ENCODE measurements around the gene GP9.

The GP9 gene

GRCh38 chr3:129030611-129031010, 30.0 kb upstream of the GP9 start:
- DNase-seq, result no peak

GRCh38 chr3:129031476-129032215, 28.9 kb upstream of the GP9 start:
- no peak for DNase-seq

- no peak for DNase-seq
Measured at GRCh38 chr3:129032716-129033115, 27.9 kb upstream of the GP9 start.

- DNase-seq, result no peak
Measured at GRCh38 chr3:129033151-129033550, 27.4 kb upstream of the GP9 start.

DNA sequence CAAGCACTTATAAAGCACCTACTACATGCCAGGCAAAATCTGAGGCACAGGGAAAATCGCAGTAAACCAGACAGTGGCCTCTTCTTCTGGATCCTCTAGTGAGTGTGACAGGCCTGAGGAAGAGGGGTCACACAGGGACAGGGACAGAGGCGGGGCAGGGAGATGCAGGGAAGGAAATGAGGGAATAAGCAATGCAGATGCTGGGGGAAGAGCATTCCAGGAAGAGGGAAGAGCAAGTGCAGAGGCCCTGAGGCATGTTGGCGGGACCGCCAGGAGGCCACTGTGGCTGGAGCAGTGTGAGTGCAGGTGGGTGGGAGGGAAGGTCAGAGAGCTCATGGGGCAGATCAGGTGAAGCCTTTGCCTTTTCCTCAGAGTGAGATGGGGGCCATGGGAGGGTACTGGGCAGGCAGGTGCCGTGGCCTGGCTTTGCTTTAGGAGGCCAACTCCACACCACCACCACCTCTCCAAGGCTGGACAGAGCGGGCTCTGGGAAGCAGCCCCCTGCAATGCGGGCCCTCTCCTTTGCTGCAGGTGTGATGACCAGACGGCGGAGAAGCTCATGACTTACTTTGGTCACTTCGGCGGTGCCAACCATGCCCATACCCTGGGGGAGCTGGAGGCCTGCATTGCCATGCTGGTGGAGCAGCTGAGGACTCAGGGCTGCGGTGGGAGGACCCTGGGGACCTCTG, 26.8 kb upstream of the GP9 start:
- no peak for DNase-seq

DNA sequence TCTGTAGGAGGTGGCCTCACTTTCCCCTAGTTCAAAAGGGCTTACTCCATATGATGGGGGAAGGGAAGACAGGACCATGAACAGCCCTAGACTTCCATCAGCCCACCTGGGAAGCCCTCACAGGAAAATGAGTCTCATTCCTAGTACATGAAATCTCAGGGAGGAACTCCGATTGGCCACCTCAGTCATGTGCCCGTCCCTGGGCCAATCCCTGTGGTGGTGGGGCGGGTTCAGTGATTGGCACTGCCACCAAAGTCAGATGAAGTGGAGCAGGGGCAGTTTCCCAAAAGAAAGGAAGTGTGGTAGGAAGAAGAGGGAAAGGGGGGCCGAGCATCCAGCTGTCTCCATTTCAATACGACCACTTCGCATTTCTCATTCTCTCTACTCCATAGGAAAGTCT, 25.9 kb upstream of the GP9 start:
- peak in 1 of 2 experiments; percentile 4 for DNase-seq

DNA sequence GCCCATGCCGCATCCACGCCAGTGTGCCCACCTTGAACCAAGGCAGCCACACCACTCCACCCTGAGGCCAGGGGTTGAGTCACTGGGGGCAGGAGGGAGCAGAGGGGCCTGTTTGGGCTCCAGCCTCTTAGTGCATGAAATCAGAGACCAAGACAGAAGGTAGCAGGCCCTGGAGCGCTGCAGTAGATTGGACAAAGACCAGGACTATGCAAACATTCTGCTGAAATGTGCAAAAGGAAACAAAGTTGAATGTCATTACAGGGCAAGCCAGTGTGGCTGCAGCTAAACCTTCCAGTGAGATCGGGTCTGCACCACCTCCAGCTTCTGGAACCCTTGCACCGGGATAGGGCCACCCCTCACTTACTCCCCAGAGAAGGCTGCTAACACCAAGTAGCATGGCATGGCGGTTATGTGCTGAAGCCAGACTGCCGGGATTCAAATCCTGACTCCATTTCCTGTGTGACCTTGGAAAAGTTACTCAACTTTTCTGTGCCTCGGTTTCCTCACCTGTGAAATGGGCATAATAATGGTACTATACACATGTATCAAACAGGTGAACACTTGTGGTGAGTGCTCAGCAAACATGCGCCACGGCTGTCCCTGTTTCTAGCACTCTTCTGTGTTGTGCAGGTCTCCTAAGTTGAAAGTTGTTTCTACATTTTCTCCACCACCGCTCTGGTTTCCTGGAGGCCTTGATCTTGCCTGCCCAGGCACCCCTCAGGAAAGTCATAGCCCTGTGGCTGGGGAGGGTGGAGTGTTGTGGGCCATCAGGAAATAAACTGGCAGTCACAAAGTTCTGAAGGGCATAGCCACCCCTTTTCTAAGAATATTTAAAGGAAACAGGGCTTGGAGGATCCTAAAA, 25.0 kb upstream of the GP9 start:
- no peak for DNase-seq

DNA sequence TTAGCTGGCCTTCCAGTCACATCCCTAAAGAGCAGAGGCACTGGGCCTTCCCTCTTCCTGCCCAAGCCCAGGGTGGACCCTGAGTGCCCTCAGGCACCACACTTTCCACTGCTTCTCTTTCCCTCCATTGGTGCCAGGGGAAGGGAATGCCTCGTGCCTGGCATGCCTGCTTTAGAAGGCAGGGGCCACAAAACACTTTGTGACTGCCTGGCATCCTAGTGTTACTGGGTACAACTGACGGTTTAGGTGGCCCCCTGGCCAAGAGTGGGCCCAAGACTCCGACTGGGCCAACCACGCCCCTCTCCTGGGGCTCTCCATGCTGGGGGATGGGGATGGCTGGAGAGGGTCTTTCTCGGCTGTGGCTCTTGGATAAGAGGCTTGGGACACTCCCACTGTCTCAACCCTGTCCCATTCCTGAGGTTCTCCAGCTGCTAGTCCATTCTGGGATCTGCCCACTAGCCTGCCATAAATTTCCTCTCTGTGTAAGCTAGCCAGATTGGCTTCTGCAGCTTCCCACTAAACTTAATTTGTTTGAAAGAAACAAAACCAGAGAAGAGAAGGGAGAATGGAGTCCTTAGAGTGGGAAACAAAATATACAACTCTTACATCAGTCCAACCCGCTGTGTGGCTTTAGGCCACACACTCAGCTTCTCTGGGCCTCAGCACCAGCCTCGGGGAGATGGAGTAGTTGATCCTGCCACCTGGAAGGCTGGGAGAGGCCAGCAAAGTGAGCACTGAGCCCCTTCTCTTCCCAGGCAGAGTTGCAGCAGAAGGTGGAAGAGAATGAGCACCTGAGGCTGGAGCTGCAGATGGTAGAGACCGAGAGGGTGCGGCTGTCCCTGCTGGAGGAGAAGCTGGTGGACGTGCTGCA, 24.1 kb upstream of the GP9 start:
- no peak for DNase-seq

DNA sequence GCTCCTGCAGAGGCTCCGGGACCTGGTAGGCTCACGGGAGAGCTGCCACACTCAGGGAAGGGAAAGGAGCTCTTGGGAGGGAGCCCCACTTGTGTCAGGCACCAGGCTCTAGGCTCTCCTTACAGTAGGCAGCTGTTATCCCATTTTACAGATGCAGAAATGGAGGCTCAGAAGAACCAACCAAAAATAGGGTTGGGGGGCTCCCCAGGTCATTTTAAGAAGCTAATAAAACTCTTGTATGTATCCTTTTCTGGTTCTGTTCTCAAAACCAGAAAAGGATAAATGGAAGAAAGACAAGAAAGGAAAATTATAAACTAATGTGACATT, 23.5 kb upstream of the GP9 start:
- DNase-seq, result no peak

DNA sequence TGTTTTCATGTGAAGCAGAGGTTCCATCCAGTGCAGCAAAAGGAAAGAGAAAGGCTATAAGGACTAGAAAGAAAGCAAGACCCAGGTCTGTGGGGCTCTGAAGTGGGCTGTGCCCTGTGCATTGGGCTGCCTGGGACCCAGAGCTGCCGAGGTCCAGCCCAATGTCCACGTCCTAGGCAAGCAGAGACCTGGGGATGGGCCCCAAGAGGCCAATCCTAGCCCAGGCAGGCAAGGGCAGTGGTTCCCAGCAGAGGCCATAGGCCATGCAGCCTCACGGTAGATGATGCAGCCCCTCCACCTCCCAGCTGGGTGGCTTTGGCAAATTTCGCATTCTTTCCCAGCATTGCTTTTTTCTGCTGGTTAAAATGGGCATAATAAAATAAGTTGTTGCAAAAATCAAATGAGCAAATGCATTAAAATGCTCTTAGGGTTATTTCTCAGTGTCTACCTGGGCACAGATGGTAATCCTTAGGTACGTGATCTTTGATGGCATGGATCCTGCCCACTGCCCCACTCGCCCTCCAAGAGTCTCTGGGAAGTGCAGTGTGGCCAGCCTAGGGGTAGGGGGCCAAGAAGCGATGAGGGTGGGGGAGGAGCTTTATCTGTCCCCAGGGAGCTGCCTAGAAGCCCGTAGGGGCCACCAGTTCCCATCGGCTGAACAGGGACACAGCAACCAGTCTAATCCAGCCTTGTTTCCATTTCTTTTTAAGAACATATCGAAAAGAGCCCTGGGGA, 22.3 kb upstream of the GP9 start:
- no peak for DNase-seq

- DNase-seq, result no peak
Measured at GRCh38 chr3:129039271-129040038, 21.1 kb upstream of the GP9 start.

- no peak for DNase-seq
Measured at GRCh38 chr3:129040039-129040336, 20.6 kb upstream of the GP9 start.

- no peak for DNase-seq
Measured at GRCh38 chr3:129040579-129041300, 19.8 kb upstream of the GP9 start.

GRCh38 chr3:129045675-129046036, 14.9 kb upstream of the GP9 start:
- no peak for DNase-seq

GRCh38 chr3:129046037-129046731, 14.4 kb upstream of the GP9 start:
- DNase-seq, result no peak

GRCh38 chr3:129046732-129047552, 13.6 kb upstream of the GP9 start:
- no peak for DNase-seq

DNA sequence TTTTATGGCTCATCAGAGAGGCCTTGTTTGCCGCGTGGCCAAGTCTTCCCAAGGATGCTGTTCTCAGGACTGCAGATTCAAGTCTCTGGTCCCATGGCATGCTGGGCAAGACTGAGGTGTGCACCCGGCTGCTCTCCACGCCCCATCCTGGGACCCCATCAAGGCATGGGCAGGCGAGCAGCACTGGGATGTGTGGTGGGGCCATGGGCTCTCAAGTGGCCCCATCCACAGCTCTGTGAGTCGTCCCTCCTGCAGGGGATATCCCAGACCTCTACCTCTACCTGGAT, 13.1 kb upstream of the GP9 start:
- no peak for DNase-seq

DNA sequence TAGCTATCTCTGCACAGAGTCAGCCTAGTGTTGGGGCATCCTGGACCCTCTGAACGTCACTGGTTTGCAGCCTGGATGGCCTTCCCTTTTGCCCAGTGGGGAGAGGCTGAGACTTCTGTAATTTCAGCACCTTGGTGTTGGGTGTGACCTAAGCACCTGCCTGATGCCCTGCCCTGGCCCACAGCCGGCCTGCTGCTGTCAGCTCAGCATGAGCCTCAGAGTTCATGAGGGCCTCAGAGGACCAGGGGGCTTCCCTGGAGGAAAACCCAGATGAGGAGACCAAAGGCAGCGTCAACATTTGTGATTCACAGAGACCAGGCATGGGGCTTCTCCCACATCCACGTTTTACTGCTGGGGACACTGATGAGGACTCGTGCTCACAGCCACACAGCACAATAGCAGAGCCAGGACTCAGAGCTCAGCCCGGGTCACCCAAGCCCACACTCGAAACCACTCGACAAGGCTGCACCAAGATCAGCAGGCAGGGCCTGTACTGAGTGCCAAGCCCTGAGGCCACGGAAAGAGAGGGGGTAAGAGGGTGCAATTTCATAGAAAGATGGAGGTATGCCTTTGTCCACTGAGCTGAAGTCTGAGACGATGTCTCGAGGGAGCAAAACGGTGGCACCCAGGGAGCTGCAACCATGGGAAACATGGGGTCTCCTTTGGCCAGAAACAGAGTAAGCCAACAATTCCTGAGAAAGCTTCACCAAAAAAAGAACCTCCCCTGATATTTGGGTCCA, 9.9 kb upstream of the GP9 start:
- no peak for DNase-seq

DNA sequence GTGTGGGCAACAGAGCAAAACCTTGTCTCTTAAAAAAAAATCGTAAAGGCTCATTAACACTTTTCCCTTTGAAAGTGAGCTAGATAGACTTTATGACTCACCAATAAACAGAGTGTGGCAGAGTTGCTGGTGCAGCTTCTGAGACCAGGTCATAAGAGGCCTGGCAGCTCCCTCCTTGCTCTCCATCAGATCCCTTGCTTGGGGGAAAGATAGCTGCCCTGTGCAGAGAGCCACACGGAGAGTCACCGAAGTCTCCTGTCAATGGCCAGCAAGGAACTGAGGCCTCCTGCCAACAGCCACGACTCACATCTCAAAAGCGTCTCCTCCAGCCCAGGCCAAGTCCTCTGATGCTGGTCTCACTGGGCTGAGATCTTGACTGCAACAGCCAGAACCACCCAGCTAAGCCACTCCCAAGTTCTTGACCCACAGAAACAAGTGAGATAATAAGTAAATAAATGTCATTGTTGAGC, 8.7 kb upstream of the GP9 start:
- no peak for DNase-seq

Data from SW 1271 (cell line).